Keratinocyte (primary cell): ENCODE results near the gene GSN.

Experiments
- CTCF ChIP-seq, 3 experiments: IDR thresholded peaks in 1 of 3; conservative IDR thresholded peaks in 1 of 3; optimal IDR thresholded peaks in 1 of 3; 2 replicates in 2 of 3; 3 replicates in 1 of 3; pipeline versions ENCODE3 to v1.5.1; 2011; ENCODE audit warnings: low read length in 3 of 3, mild to moderate bottlenecking in 3 of 3, moderate library complexity in 2 of 3, control low read depth in 1 of 3, inconsistent platforms in 1 of 3; ENCODE audit not compliant: insufficient read depth in 2 of 3; ENCODE audit errors: extremely low read depth in 1 of 3
- EZH2 ChIP-seq: IDR thresholded peaks from one replicate; pipeline ENCODE4 v1.6.1; 2012; ENCODE audit warnings: inconsistent platforms, mild to moderate bottlenecking, low read length, moderate library complexity

- TF ChIP-seq CTCF (optimal IDR thresholded peaks at IDR 0.05 in 1 of 3, IDR thresholded peaks at IDR 0.05 in 1 of 3, conservative IDR thresholded peaks at IDR 0.05 in 1 of 3; ENCODE audit: extremely low read depth in 1 of 3, insufficient read depth in 2 of 3, low read length in 3 of 3) (no peak), EZH2 (no peak)
These were observed 91.7 kb downstream of the GSN start for GRCh38 chr9:121359351-121360294.
